Lung (tissue), 12 donors: ENCODE results near the gene SLC43A3. TPM values are rescaled to one million over a fixed set of nuclear protein-coding genes. Genes with fewer than 3 reads are reported as not detected.

Experiments used
- ATAC-seq: fragments of 200-7000 bp; cut with Tn5 transposase; one replicate; pipeline ENCODE4 v1.9.1; 2020; ENCODE audit warnings: moderate number of reproducible peaks; ENCODE audit not compliant: insufficient read depth, low FRiP score
- DNase-seq, 3 donors: peaks; one replicate each; pipeline ENCODE4 v3.0.0-alpha.2; 2013 to 2017
- H3K27ac ChIP-seq, 2 donors: one replicate each; pipeline ENCODE4 v1.5.1; 2013; ENCODE audit warnings: mild to moderate bottlenecking in 2 of 2, moderate library complexity in 2 of 2, control low read depth in 1 of 2, inconsistent platforms in 1 of 2, low read depth in 1 of 2, low read length in 1 of 2
- H3K27me3 ChIP-seq, 3 donors: one replicate each; pipeline ENCODE4 v1.5.1; 2013; ENCODE audit warnings: low read length in 2 of 3; ENCODE audit not compliant: control insufficient read depth in 3 of 3, insufficient read depth in 3 of 3
- H3K36me3 ChIP-seq, 4 donors: one replicate each; pipeline ENCODE4 v1.5.1; 2013; ENCODE audit warnings: low read length in 4 of 4, mild to moderate bottlenecking in 1 of 4, moderate library complexity in 1 of 4; ENCODE audit not compliant: control insufficient read depth in 4 of 4, insufficient read depth in 4 of 4
- H3K4me1 ChIP-seq, 5 donors: one replicate each; pipeline ENCODE4 v1.5.1; 2013; ENCODE audit warnings: low read length in 5 of 5, mild to moderate bottlenecking in 2 of 5, moderate library complexity in 1 of 5; ENCODE audit not compliant: control insufficient read depth in 5 of 5, insufficient read depth in 5 of 5
- H3K4me3 ChIP-seq: one replicate; pipeline ENCODE4 v1.5.1; 2013; ENCODE audit warnings: mild to moderate bottlenecking, control low read depth, moderate library complexity
- H3K9ac ChIP-seq, 2 donors: one replicate each; pipeline ENCODE4 v1.5.1; 2013; ENCODE audit warnings: low read length in 2 of 2, control low read depth in 1 of 2; ENCODE audit not compliant: insufficient read depth in 1 of 2
- H3K9me3 ChIP-seq, 4 donors: one replicate each; pipeline ENCODE4 v1.5.1; 2013; ENCODE audit warnings: low read length in 3 of 4, mild to moderate bottlenecking in 1 of 4, moderate library complexity in 1 of 4; ENCODE audit not compliant: control insufficient read depth in 4 of 4, insufficient read depth in 3 of 4
- CTCF ChIP-seq: IDR thresholded peaks from 2 replicates; pipeline ENCODE4 v1.5.1; 2012; ENCODE audit warnings: mild to moderate bottlenecking; ENCODE audit errors: control extremely low read depth, extremely low read depth
- WGBS, 2 donors: extraction: QIAGEN DNeasy Blood & Tissue Kit; methylation state at CpG; one replicate each; pipeline ENCODE4 v1.1.7; 2013; 5-methylcytosine and 5-hydroxymethylcytosine counted together
- polyA plus RNA-seq, 2 donors: library from polyadenylated mRNA; stranded (reverse); fragments of 200-250 nt; gene quantifications; one replicate each; pipeline ENCODE4 v1.2.1, GENCODE V29; 2013
- total RNA-seq, 2 donors: library from RNA; depleted of rRNA in 1 of 2; stranded (reverse); fragments of >200 nt in 1 of 2; gene quantifications; one replicate each; pipeline ENCODE4 v1.2.1, GENCODE V29; 2014 to 2021
- donor health status: control.
- donor health status: control.
- donor health status: Bipolar disorder and iron deficiency.
- donor health status: healthy.
- donor health status: DM: yes; HTN: yes; CAD: no.

SLC43A3 gene
- total and polyA plus RNA-seq, 4 donors, result 23.3 to 155 (median 105) TPM

DNA sequence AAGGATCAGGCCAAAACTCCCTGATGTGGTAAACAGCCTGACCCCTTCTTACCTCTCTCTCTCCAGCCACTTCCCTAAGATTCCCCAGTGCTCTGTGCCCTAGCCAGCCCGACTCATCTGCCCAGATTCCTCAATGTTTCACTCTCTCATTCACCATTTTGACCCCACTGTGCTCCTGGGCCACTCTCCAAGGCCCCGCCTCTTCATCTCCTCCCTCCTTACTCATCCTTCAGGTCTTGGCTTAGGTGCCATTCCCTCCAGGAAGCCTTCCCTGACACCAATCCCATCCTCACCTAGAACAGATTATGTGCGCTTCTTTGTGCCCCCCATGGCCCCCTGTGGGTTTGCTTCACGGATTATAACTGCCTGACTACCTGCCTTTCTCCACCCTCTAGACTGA lies 13.2 kb downstream of the SLC43A3 start:
- no peak for ATAC-seq
- H3K9ac ChIP-seq, result no peak overlapping the region
- no peak overlapping the region for H3K27ac ChIP-seq
- no peak for TF ChIP-seq CTCF
- WGBS, 2 donors, result 91 to 96% methylated on average over 4 of the region's 4 CpGs
- H3K27me3 ChIP-seq, result no peaks in the 10 kb centered on the region
- H3K36me3 ChIP-seq, result peaks cover 10 to 50% (median 47%) of the 10 kb centered on the region in 4 donors
- no peaks in the 10 kb centered on the region for H3K9me3 ChIP-seq
- no peak overlapping the region for H3K4me3 ChIP-seq
- DNase-seq, result no peak
- H3K4me1 ChIP-seq, result peaks cover 0 to 3% (median 0%) of the 10 kb centered on the region in 5 donors

DNA sequence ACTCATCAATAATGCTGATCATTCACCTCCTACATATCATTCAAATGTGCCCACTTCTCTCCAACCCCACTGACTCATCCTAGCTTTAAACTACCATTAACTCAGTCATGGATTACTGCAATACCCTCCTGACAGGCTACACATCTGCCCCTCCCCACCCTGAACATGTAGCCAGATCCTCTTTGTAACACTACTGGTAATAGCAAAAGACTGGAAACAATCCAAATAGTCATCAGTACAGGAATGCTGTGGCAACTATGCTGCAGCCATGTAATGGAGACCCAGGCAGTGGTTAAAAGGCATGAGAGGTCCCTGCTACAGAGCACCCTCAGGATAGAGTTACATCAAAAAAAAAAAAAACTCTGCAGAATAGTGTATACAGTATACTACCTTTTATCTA lies 16.6 kb downstream of the SLC43A3 start:
- Histone ChIP-seq H3K36me3 (peaks cover 8 to 48% (median 42%) of the 10 kb centered on the region in 4 donors), H3K9me3 (no peaks in the 10 kb centered on the region), H3K4me1 (peaks cover 0 to 12% (median 0%) of the 10 kb centered on the region in 5 donors), H3K27me3 (no peaks in the 10 kb centered on the region), H3K4me3 (no peak overlapping the region), H3K9ac (no peak overlapping the region), H3K27ac (no peak overlapping the region)
- no peak for TF ChIP-seq CTCF
- no peak for ATAC-seq
- DNase-seq, result no peak

DNA sequence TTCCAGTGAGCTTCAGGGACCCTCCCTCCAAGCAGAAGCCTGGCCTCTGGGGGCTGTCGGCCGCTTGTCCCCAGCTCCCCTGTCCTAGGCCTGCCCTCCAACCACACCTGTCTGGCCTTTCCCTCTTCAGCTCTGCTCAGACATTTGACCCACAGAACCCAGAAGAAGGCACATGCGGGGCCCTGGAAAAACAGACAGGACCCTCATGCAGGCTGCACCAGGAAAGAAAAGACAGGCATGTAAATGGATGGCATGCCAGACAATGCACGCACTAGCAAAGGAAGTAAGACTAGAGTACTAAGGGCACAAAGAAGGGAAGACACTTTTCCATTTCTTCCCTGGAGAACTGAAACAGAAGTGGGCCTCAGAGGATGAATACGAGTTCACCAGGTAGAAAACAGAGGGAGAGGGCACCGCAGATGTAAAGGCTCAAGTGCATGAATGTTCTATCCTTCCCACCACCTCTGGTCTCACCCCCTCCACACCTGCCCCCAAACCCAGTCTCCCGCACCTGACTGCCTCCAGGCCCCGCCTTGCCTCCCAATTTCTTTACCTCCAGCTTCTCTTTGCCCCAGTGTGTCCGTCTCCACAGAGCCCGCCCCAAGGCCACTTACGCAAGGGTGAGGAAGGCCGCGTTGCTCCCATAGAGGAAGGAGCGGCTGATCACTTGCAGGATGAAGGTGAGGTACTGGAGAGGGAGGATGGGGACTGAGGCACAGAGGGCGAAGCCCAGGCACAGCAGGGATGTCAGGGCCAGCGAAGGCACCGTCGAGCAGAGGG lies 17.4 kb downstream of the SLC43A3 start:
- no peak for DNase-seq
- H3K9me3 ChIP-seq, result no peaks in the 10 kb centered on the region
- ATAC-seq, result no peak
- H3K36me3 ChIP-seq, result peaks cover 4 to 43% (median 36%) of the 10 kb centered on the region in 4 donors
- H3K9ac ChIP-seq, result no peak overlapping the region
- no peak overlapping the region for H3K27ac ChIP-seq
- H3K4me1 ChIP-seq, result peaks cover 0 to 12% (median 0%) of the 10 kb centered on the region in 5 donors
- H3K27me3 ChIP-seq, result no peaks in the 10 kb centered on the region
- 78 to 94% methylated on average over 18 of the region's 18 CpGs for WGBS, 2 donors
- no peak overlapping the region for H3K4me3 ChIP-seq
- no peak for TF ChIP-seq CTCF

- H3K27me3 ChIP-seq, result no peaks in the 10 kb centered on the region
- no peak overlapping the region for H3K27ac ChIP-seq
- H3K9ac ChIP-seq, result no peak overlapping the region
- no peak overlapping the region for H3K4me3 ChIP-seq
- peaks cover 0 to 12% (median 0%) of the 10 kb centered on the region in 5 donors for H3K4me1 ChIP-seq
- H3K36me3 ChIP-seq, result peaks cover 4 to 37% (median 30%) of the 10 kb centered on the region in 4 donors
- no peaks in the 10 kb centered on the region for H3K9me3 ChIP-seq
- DNase-seq, result no peak
- WGBS, 2 donors, result 44 to 75% methylated on average over 2 of the region's 2 CpGs
- ATAC-seq, result no peak
- TF ChIP-seq CTCF, result no peak
Observed at GRCh38 chr11:57408771-57409170, 18.1 kb downstream of the SLC43A3 start.
